OCI-LY7 (cell line): ENCODE data around the gene DMXL1. TPM values are rescaled to one million over a fixed set of nuclear protein-coding genes. Genes with fewer than 3 reads are reported as not detected.

Experiments used
- BruUV-seq: library from RNA; stranded (reverse); fragments of 400-500 nt; replicated peaks from 2 replicates; lab custom pipeline; 2021; lab: Mats Ljungman, UMichigan
- CTCF ChIA-PET: fragments of 300-600 bp; sonication (Branson Sonifier 250); formaldehyde crosslinking; loops from one replicate; lab custom pipeline; 2022; ENCODE audit warnings: antibody characterized with exemption; ENCODE audit not compliant: unreplicated experiment; lab: Charles Lee
- POLR2A ChIA-PET: fragments of 300-600 bp; sonication (Branson Sonifier 250); formaldehyde crosslinking; loops from one replicate; lab custom pipeline; 2022; ENCODE audit warnings: antibody characterized with exemption; lab: Charles Lee
- DNase-seq: peaks from one replicate; pipeline ENCODE4 v3.0.0-alpha.2; 2015; ENCODE audit warnings: low spot score
- H2AFZ ChIP-seq: fragments of 200-600 bp; sonication (generic), shearing (Covaris generic); 2 replicates; pipeline ENCODE4 v1.6.1; 2014; ENCODE audit warnings: mild to moderate bottlenecking, antibody characterized with exemption, low read length, moderate library complexity
- H3K27ac ChIP-seq: fragments of 200-600 bp; sonication (generic); 2 replicates; pipeline ENCODE4 v1.5.1; 2014; ENCODE audit warnings: mixed run types, low read depth, mild to moderate bottlenecking, moderate library complexity, low read length, inconsistent platforms; ENCODE audit not compliant: poor library complexity, severe bottlenecking
- H3K36me3 ChIP-seq: fragments of 200-600 bp; sonication (generic); 2 replicates; pipeline ENCODE4 v1.6.1; 2014; ENCODE audit warnings: mild to moderate bottlenecking, antibody characterized with exemption, low read length, moderate library complexity, mixed read lengths; ENCODE audit not compliant: insufficient read depth
- H3K4me1 ChIP-seq: fragments of 200-600 bp; sonication (generic); 2 replicates; pipeline ENCODE4 v1.5.1; 2014; ENCODE audit warnings: mild to moderate bottlenecking, low read length; ENCODE audit not compliant: insufficient read depth, poor library complexity, severe bottlenecking
- H3K4me2 ChIP-seq: fragments of 200-600 bp; sonication (generic); 2 replicates; pipeline ENCODE4 v1.6.1; 2014; ENCODE audit warnings: mild to moderate bottlenecking, low read length
- H3K4me3 ChIP-seq: fragments of 200-600 bp; sonication (generic); 2 replicates; pipeline ENCODE4 v1.5.1; 2014; ENCODE audit warnings: mild to moderate bottlenecking, low read depth, low read length; ENCODE audit not compliant: poor library complexity, severe bottlenecking
- H3K79me2 ChIP-seq: fragments of 200-600 bp; sonication (generic); 2 replicates; pipeline ENCODE4 v1.6.1; 2016; ENCODE audit warnings: low read depth, mild to moderate bottlenecking, low read length, moderate library complexity, mixed read lengths; ENCODE audit not compliant: insufficient read depth
- H3K9me2 ChIP-seq: fragments of 200-600 bp; sonication (generic); 2 replicates; pipeline ENCODE4 v1.6.1; 2016; ENCODE audit warnings: mild to moderate bottlenecking, low read length, mixed read lengths; ENCODE audit not compliant: insufficient read depth
- H3K9me3 ChIP-seq: fragments of 200-600 bp; sonication (generic); 2 replicates; pipeline ENCODE4 v1.6.1; 2014; ENCODE audit warnings: mild to moderate bottlenecking, mixed run types, low read length, mixed read lengths
- H4K20me1 ChIP-seq: fragments of 200-600 bp; sonication (generic); 2 replicates; pipeline ENCODE4 v1.6.1; 2014; ENCODE audit warnings: mild to moderate bottlenecking, antibody characterized with exemption, low read length, moderate library complexity, mixed read lengths; ENCODE audit not compliant: insufficient read depth
- CTCF ChIP-seq: fragments of 200-600 bp; sonication (generic); conservative IDR thresholded peaks from 2 replicates; pipeline ENCODE4 v1.5.1; 2014; ENCODE audit warnings: mild to moderate bottlenecking, antibody characterized with exemption, low read length, moderate library complexity, mixed read lengths
- EZH2phosphoT487 ChIP-seq: fragments of 200-600 bp; sonication (generic); IDR thresholded peaks from 2 replicates; pipeline ENCODE4 v1.6.1; 2018; ENCODE audit warnings: low read depth, borderline replicate concordance, mild to moderate bottlenecking, mixed run types, antibody characterized with exemption, low read length, moderate library complexity, mixed read lengths
- intact Hi-C: fragments of 100-400 bp; cut with micrococcal nuclease; formaldehyde crosslinking; loops from one replicate; pipeline ENCODE4 v1.10.0; 2022; ENCODE audit not compliant: unreplicated experiment
- total RNA-seq, 2 experiments: library from RNA; depleted of rRNA in 1 of 2; stranded (reverse); fragments of >200 nt in 1 of 2; shearing (Covaris generic) in 1 of 2; gene quantifications; 2 replicates each; pipeline ENCODE4 v1.2.3, GENCODE V29; 2014 to 2022

Gene DMXL1
- total RNA-seq, 2 experiments from 2014 or later: 76.6 to 79.4 TPM

GRCh38 chr5:119123280-119123679 lies 52.4 kb downstream of the DMXL1 start:
- no peak overlapping the region for H3K4me3 ChIP-seq
- TF ChIP-seq EZH2phosphoT487 (no peak), CTCF (no peak)
- no peak overlapping the region for H2AFZ ChIP-seq
- intact Hi-C loops: no loop called here
- no peaks in the 10 kb centered on the region for H3K9me3 ChIP-seq
- H3K4me1 ChIP-seq: no peaks in the 10 kb centered on the region
- no peaks in the 10 kb centered on the region for H3K79me2 ChIP-seq
- no peak overlapping the region for H3K4me2 ChIP-seq
- H4K20me1 ChIP-seq: no peaks in the 10 kb centered on the region
- H3K36me3 ChIP-seq: peaks cover 45% of the 10 kb centered on the region
- POLR2A ChIA-PET: no interaction called here
- CTCF ChIA-PET: no interaction called here
- no peak overlapping the region for H3K27ac ChIP-seq
- BruUV-seq: no TSS peak
- H3K9me2 ChIP-seq: no peaks in the 10 kb centered on the region
- no peak for DNase-seq

- ChIA-PET CTCF (interaction anchor here (0.9 kb wide), 1 partner anchor 10 kb away, joined by 3 read pairs; no protein-coding TSS in a partner anchor), POLR2A (interaction anchor here (0.6 kb wide), 1 partner anchor 14 kb away, joined by 3 read pairs; no protein-coding TSS in a partner anchor)
- intact Hi-C loops: no loop called here
- H2AFZ ChIP-seq: no peak overlapping the region
- H3K27ac ChIP-seq: no peak overlapping the region
- no peaks in the 10 kb centered on the region for H3K9me2 ChIP-seq
- H4K20me1 ChIP-seq: no peaks in the 10 kb centered on the region
- TF ChIP-seq CTCF (no peak), EZH2phosphoT487 (no peak)
- no TSS peak for BruUV-seq
- no peaks in the 10 kb centered on the region for H3K79me2 ChIP-seq
- peaks cover 58% of the 10 kb centered on the region for H3K36me3 ChIP-seq
- no peak overlapping the region for H3K4me3 ChIP-seq
- no peaks in the 10 kb centered on the region; the same call in 1 of the 2 replicates for H3K9me3 ChIP-seq
- no peak overlapping the region for H3K4me2 ChIP-seq
- H3K4me1 ChIP-seq: no peaks in the 10 kb centered on the region
- DNase-seq: no peak
Observed at GRCh38 chr5:119129770-119130169, 58.9 kb downstream of the DMXL1 start.

GRCh38 chr5:119131530-119132304 lies 60.8 kb downstream of the DMXL1 start:
- H3K79me2 ChIP-seq: no peaks in the 10 kb centered on the region
- no peak overlapping the region for H3K4me3 ChIP-seq

More at GRCh38 chr5:119131530-119132304, 60.8 kb downstream of the DMXL1 start:
- ChIA-PET CTCF (no interaction called here), POLR2A (no interaction called here)
- DNase-seq: no peak
- Histone ChIP-seq H3K4me2 (no peak overlapping the region), H2AFZ (no peak overlapping the region), H3K9me3 (peaks cover 4% of the 10 kb centered on the region; the same call in 1 of the 2 replicates), H4K20me1 (no peaks in the 10 kb centered on the region), H3K9me2 (no peaks in the 10 kb centered on the region), H3K27ac (no peak overlapping the region), H3K4me1 (no peaks in the 10 kb centered on the region), H3K36me3 (peaks cover 70% of the 10 kb centered on the region)
- intact Hi-C loops: no loop called here
- no TSS peak for BruUV-seq
- TF ChIP-seq EZH2phosphoT487 (no peak), CTCF (no peak)
